ENCODE measurements around the gene HNRNPCL4. TPM values are rescaled to one million over a fixed set of nuclear protein-coding genes. Genes with fewer than 3 reads are reported as not detected.
A peak's percentile ranks its signal among the peaks of the same experiment; 100 is the strongest.
"Not testable (repeated sequence)": the region's sequence is repeated elsewhere in the genome, so short reads cannot be mapped to it uniquely, and the experiment has no call there.

HNRNPCL4 gene
- under 1 TPM in 1 of 8 experiments, not detected in 7; 0.42 TPM for total RNA-seq

GRCh38 chr1:13165531-13165930 lies at the start of gene HNRNPCL4:
TSS of gene HNRNPCL4 (minus strand) at chr1:13165631. CDS start at chr1:13165467, 164 bp downstream.
- H3K4me3 ChIP-seq; ATAC-seq (replicated peaks in 6 of 8); H3K27ac ChIP-seq; in situ Hi-C loops (cut with MboI; ENCODE audit: low pct_unique_long_range_greater_than_20kb in 2 of 9, low sequenced_read_pairs in 9 of 9, unreplicated experiment in 9 of 9); H3K4me1 ChIP-seq (replicated peaks in 1 of 2): not testable (repeated sequence)
- WGBS, 10 experiments: no CpG with 5 or more reads among the region's 8 CpGs

GRCh38 chr1:13208712-13209111 lies 43.3 kb upstream of the HNRNPCL4 start:
- H3K4me1 ChIP-seq (replicated peaks in 1 of 2); H3K27ac ChIP-seq; H3K4me3 ChIP-seq; in situ Hi-C loops (cut with MboI; ENCODE audit: low pct_unique_long_range_greater_than_20kb in 2 of 9, low sequenced_read_pairs in 9 of 9, unreplicated experiment in 9 of 9): not testable (repeated sequence)
- ATAC-seq (replicated peaks in 6 of 8): peak in 1 of 8 experiments; percentile 23
- no CpG with 5 or more reads among the region's 9 CpGs for WGBS, 10 experiments

GRCh38 chr1:13201309-13201708 lies 35.9 kb upstream of the HNRNPCL4 start, which contains the start of gene PRAMEF13:
TSS of gene PRAMEF13 (minus strand) at chr1:13201409. CDS start at chr1:13199589, 1,820 bp downstream.
- H3K4me3 ChIP-seq; H3K4me1 ChIP-seq (replicated peaks in 1 of 2); in situ Hi-C loops (cut with MboI; ENCODE audit: low pct_unique_long_range_greater_than_20kb in 2 of 9, low sequenced_read_pairs in 9 of 9, unreplicated experiment in 9 of 9); ATAC-seq (replicated peaks in 6 of 8); H3K27ac ChIP-seq: not testable (repeated sequence)
- WGBS, 10 experiments: no CpG with 5 or more reads among the region's 5 CpGs

DNA sequence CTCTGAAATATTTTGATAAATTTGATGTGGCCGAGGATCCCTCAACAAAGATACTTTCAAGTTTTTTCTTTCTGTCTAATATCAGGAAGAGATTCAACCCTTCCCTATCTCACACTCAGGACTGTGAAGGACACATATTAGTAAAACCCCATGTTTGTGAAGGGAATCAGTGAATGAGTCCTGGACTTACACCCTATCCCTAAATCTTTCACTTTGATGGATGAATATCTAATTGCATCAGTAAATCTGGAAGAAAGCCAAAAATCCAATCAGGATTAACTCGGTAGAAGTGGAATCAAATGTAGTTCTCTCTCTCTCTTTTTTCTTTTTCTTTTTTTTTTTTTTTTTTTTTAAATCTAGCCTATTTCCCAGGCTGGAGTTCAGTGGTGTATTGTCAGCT lies 6.1 kb upstream of the HNRNPCL4 start, which contains the start of gene PRAMEF9:
TSS of gene PRAMEF9 (plus strand) at position 301 of the 400 bp plus-strand sequence. CDS start 3,433 bp downstream, outside the sequence.
- WGBS, 10 experiments: 33 to 100% (median 56%) methylated on average over 1 of the region's 2 CpGs; no CpG with 5 or more reads in 5 of the 10 experiments
- ATAC-seq (replicated peaks in 6 of 8); H3K4me3 ChIP-seq; H3K27ac ChIP-seq; H3K4me1 ChIP-seq (replicated peaks in 1 of 2); in situ Hi-C loops (cut with MboI; ENCODE audit: low pct_unique_long_range_greater_than_20kb in 2 of 9, low sequenced_read_pairs in 9 of 9, unreplicated experiment in 9 of 9): not testable (repeated sequence)

GRCh38 chr1:13155909-13156308 lies 9.5 kb downstream of the HNRNPCL4 start, which contains the start of gene PRAMEF26:
TSS of gene PRAMEF26 (minus strand) at chr1:13156009. CDS start at chr1:13153095, 2,914 bp downstream.
- ATAC-seq (replicated peaks in 6 of 8); H3K4me3 ChIP-seq; H3K4me1 ChIP-seq (replicated peaks in 1 of 2); H3K27ac ChIP-seq; in situ Hi-C loops (cut with MboI; ENCODE audit: low pct_unique_long_range_greater_than_20kb in 2 of 9, low sequenced_read_pairs in 9 of 9, unreplicated experiment in 9 of 9): not testable (repeated sequence)
- no CpG with 5 or more reads among the region's 5 CpGs for WGBS, 10 experiments

- WGBS, 10 experiments: 29 to 87% (median 60%) methylated on average over 1 to 6 of the region's 6 CpGs; no CpG with 5 or more reads in 3 of the 10 experiments
- H3K4me1 ChIP-seq (replicated peaks in 1 of 2); ATAC-seq (replicated peaks in 6 of 8); H3K4me3 ChIP-seq; H3K27ac ChIP-seq; in situ Hi-C loops (cut with MboI; ENCODE audit: low pct_unique_long_range_greater_than_20kb in 2 of 9, low sequenced_read_pairs in 9 of 9, unreplicated experiment in 9 of 9): not testable (repeated sequence)
Observed at GRCh38 chr1:13116754-13117153, 48.7 kb downstream of the HNRNPCL4 start, which contains the start of gene HNRNPCL2. TSS of gene HNRNPCL2 (minus strand) at chr1:13116854. CDS start at chr1:13116400, 454 bp downstream.

Other genes starting within 250 kb of the HNRNPCL4 start
- not detected for gene PRAMEF7, start 249.0 kb downstream of the HNRNPCL4 start, total RNA-seq
- gene PRAMEF6, start 218.1 kb downstream of the HNRNPCL4 start, total RNA-seq: under 1 TPM in 2 of 8 experiments, not detected in 6; 0.17 to 0.38 TPM
- gene PRAMEF27, start 109.1 kb downstream of the HNRNPCL4 start, total RNA-seq: under 1 TPM in 2 of 8 experiments, not detected in 6; 0.14 to 0.19 TPM
- gene HNRNPCL3, start 104.9 kb downstream of the HNRNPCL4 start, total RNA-seq: under 1 TPM in 2 of 8 experiments, not detected in 6; 0.32 to 0.71 TPM
- under 1 TPM in 1 of 8 experiments, not detected in 7; 0.13 TPM for gene PRAMEF25, start 94.9 kb downstream of the HNRNPCL4 start, total RNA-seq
- gene HNRNPCL2, start 48.8 kb downstream of the HNRNPCL4 start, total RNA-seq: under 1 TPM in 3 of 8 experiments, not detected in 5; 0.18 to 0.38 (median 0.25) TPM
- gene PRAMEF26, start 9.6 kb downstream of the HNRNPCL4 start, total RNA-seq: under 1 TPM in 1 of 8 experiments, not detected in 7; 1.00 TPM
- gene PRAMEF9, start 6.2 kb upstream of the HNRNPCL4 start, total RNA-seq: under 1 TPM in 4 of 8 experiments, not detected in 4; 0.05 to 0.47 (median 0.13) TPM
- under 1 TPM in 2 of 8 experiments, not detected in 6; 0.25 to 0.62 TPM for gene PRAMEF13, start 35.8 kb upstream of the HNRNPCL4 start, total RNA-seq
- under 1 TPM in 2 of 8 experiments, not detected in 6; 0.21 to 0.90 TPM for gene PRAMEF18, start 60.5 kb upstream of the HNRNPCL4 start, total RNA-seq
- not detected for gene PRAMEF5, start 88.6 kb upstream of the HNRNPCL4 start, total RNA-seq
- under 1 TPM in 3 of 8 experiments, not detected in 5; 0.20 to 0.71 (median 0.33) TPM for gene PRAMEF8, start 119.5 kb upstream of the HNRNPCL4 start, total RNA-seq
- gene PRAMEF33, start 137.9 kb upstream of the HNRNPCL4 start, total RNA-seq: under 1 TPM in 1 of 8 experiments, not detected in 7; 0.13 TPM
- gene PRAMEF15, start 149.9 kb upstream of the HNRNPCL4 start, total RNA-seq: under 1 TPM in 2 of 8 experiments, not detected in 6; 0.13 to 0.19 TPM
- gene PRAMEF14, start 181.5 kb upstream of the HNRNPCL4 start, total RNA-seq: 1 to 10 TPM in 1 of 8 experiments, under 1 TPM in 1, not detected in 6; 0.33 to 1.0 TPM
- under 1 TPM in 3 of 8 experiments, not detected in 5; 0.13 to 0.20 (median 0.19) TPM for gene PRAMEF19, start 206.3 kb upstream of the HNRNPCL4 start, total RNA-seq
- under 1 TPM in 3 of 8 experiments, not detected in 5; 0.18 to 0.38 (median 0.20) TPM for gene PRAMEF17, start 224.0 kb upstream of the HNRNPCL4 start, total RNA-seq
- under 1 TPM in 2 of 8 experiments, not detected in 6; 0.13 to 0.47 TPM for gene PRAMEF20, start 244.8 kb upstream of the HNRNPCL4 start, total RNA-seq

Data from motor neuron (in vitro differentiated cells).